Measurements from ENCODE around the gene GCK.

Gene GCK

GRCh38 chr7:44108768-44109750 lies 80.2 kb downstream of the GCK start:
- Histone ChIP-seq H3K27me3 (ENCODE audit: control insufficient read depth in 1 of 2, insufficient read depth in 2 of 2, low read length in 2 of 2) (peaks cover 6 to 20% of the 10 kb centered on the region in 2 donors), H3K9ac (ENCODE audit: low read length) (no peak overlapping the region), H3K4me3 (ENCODE audit: low read depth in 1 of 2, low read length in 2 of 2) (no peak overlapping the region), H3K9me3 (ENCODE audit: low read length) (no peaks in the 10 kb centered on the region), H3K27ac (ENCODE audit: low read depth, low read length) (no peak overlapping the region), H3K36me3 (ENCODE audit: insufficient read depth, low read length) (no peaks in the 10 kb centered on the region), H3K4me1 (ENCODE audit: insufficient read depth, low read length) (no peaks in the 10 kb centered on the region)

GRCh38 chr7:44107961-44108767 lies 81.1 kb downstream of the GCK start:
- Histone ChIP-seq H3K27ac (ENCODE audit: low read depth, low read length) (no peak overlapping the region), H3K36me3 (ENCODE audit: insufficient read depth, low read length) (no peaks in the 10 kb centered on the region), H3K27me3 (ENCODE audit: control insufficient read depth in 1 of 2, insufficient read depth in 2 of 2, low read length in 2 of 2) (peaks cover 6 to 28% of the 10 kb centered on the region in 2 donors), H3K9me3 (ENCODE audit: low read length) (no peaks in the 10 kb centered on the region), H3K4me3 (ENCODE audit: low read depth in 1 of 2, low read length in 2 of 2) (no peak overlapping the region), H3K9ac (ENCODE audit: low read length) (no peak overlapping the region), H3K4me1 (ENCODE audit: insufficient read depth, low read length) (no peaks in the 10 kb centered on the region)

DNA sequence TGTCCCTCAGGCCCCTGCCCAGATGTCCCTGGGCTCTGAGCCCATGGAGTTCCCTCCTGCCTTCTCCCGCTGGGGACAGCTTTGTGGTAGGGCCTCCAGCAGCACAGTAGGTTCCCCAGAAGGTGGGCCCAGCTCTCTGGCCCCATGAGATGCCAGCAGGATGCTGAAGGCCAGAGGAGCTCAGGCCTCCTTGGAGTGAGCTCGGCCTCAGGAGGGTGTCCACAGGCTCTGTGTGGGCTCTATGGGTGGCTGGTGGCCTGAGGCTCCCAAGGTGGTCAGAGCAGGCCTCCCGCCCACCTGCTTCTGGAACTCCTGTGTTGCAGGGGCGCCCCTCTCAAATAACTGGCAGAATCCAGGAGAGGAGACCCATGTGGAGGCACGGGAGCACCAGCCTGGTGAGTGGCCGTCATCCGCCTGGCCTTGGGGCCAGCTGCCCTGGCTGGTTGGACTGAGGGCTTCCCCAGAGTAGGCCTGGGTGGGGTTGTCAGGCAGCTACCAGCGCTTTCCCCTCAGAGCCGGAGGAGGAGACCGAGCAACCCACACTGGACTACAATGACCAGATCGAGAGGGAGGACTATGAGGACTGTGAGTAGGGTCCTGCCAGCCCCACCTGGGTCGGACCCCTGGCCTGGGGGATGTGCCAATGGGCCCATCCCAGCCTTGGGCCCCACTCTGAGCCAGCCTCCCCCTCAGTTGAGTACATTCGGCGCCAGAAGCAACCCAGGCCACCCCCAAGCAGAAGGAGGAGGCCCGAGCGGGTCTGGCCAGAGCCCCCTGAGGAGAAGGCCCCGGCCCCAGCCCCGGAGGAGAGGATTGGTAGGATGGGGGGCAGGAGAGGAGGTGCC lies 81.9 kb downstream of the GCK start:
- Histone ChIP-seq H3K27me3 (ENCODE audit: control insufficient read depth in 1 of 2, insufficient read depth in 2 of 2, low read length in 2 of 2) (peaks cover 6 to 29% of the 10 kb centered on the region in 2 donors), H3K9ac (ENCODE audit: low read length) (no peak overlapping the region), H3K9me3 (ENCODE audit: low read length) (no peaks in the 10 kb centered on the region), H3K4me1 (ENCODE audit: insufficient read depth, low read length) (no peaks in the 10 kb centered on the region), H3K36me3 (ENCODE audit: insufficient read depth, low read length) (no peaks in the 10 kb centered on the region), H3K27ac (ENCODE audit: low read depth, low read length) (no peak overlapping the region), H3K4me3 (ENCODE audit: low read depth in 1 of 2, low read length in 2 of 2) (no peak overlapping the region)

DNA sequence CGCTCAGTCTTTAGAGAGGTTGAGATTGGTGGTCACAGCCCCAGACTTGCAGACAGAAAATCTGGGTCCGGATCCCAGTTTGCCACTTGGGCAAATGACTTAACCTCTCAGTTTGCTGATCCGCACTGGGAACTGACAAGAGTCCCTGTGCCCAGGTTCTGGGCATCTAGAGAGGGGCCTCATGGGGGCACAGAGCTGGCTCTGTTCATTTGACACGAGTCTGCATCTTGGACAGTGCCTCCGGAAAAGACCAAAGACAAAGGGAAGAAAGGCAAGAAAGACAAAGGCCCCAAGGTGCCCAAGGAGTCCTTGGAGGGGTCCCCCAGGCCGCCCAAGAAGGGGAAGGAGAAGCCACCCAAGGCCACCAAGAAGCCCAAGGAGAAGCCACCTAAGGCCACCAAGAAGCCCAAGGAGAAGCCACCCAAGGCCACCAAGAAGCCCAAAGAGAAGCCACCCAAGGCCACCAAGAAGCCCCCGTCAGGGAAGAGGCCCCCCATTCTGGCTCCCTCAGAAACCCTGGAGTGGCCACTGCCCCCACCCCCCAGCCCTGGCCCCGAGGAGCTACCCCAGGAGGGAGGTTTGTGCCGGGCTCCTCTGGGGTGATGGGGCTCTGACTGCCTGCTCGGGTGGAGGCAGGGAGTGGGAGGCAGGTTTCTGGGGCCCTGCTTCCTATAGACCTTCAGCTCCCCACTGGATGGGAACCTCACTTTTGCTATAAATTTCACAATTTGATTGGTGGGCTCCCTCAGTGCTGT lies 82.8 kb downstream of the GCK start:
- no peaks in the 10 kb centered on the region for H3K9me3 ChIP-seq (ENCODE audit: low read length)
- H3K36me3 ChIP-seq (ENCODE audit: insufficient read depth, low read length), result no peaks in the 10 kb centered on the region
- no peaks in the 10 kb centered on the region for H3K4me1 ChIP-seq (ENCODE audit: insufficient read depth, low read length)
- H3K9ac ChIP-seq (ENCODE audit: low read length), result no peak overlapping the region
- H3K4me3 ChIP-seq (ENCODE audit: low read depth in 1 of 2, low read length in 2 of 2), result peak overlapping the region in 1 of 2 donors; percentile 58
- H3K27ac ChIP-seq (ENCODE audit: low read depth, low read length), result no peak overlapping the region
- H3K27me3 ChIP-seq (ENCODE audit: control insufficient read depth in 1 of 2, insufficient read depth in 2 of 2, low read length in 2 of 2), result peaks cover 6 to 29% of the 10 kb centered on the region in 2 donors

DNA sequence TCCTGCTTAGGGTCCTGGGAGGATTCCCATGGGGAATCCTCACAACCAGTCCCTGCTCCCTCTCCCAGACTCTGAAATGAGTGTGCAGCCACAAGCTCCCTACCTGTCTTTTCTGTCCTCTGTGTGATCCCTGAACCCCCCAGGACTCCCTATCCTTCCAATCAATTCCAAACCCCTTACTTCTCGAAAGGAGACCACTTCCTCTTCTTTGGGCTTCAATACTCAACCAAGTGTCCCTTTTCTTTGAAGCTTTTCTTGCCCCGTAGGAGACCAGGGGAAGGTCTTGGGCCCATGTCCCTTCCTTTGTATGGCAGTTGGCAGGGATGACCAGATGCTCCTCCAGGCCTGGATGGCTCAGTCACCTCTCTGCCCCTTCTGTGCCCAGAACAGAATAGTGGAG lies 83.4 kb downstream of the GCK start:
- H3K9ac ChIP-seq (ENCODE audit: low read length), result peak overlapping the region; percentile 24
- H3K9me3 ChIP-seq (ENCODE audit: low read length), result no peaks in the 10 kb centered on the region
- peaks cover 6 to 29% of the 10 kb centered on the region in 2 donors for H3K27me3 ChIP-seq (ENCODE audit: control insufficient read depth in 1 of 2, insufficient read depth in 2 of 2, low read length in 2 of 2)
- peak overlapping the region; percentile 61 for H3K27ac ChIP-seq (ENCODE audit: low read depth, low read length)
- peak overlapping the region; percentile 38 to 58 for H3K4me3 ChIP-seq (ENCODE audit: low read depth in 1 of 2, low read length in 2 of 2)
- no peaks in the 10 kb centered on the region for H3K4me1 ChIP-seq (ENCODE audit: insufficient read depth, low read length)
- H3K36me3 ChIP-seq (ENCODE audit: insufficient read depth, low read length), result no peaks in the 10 kb centered on the region

DNA sequence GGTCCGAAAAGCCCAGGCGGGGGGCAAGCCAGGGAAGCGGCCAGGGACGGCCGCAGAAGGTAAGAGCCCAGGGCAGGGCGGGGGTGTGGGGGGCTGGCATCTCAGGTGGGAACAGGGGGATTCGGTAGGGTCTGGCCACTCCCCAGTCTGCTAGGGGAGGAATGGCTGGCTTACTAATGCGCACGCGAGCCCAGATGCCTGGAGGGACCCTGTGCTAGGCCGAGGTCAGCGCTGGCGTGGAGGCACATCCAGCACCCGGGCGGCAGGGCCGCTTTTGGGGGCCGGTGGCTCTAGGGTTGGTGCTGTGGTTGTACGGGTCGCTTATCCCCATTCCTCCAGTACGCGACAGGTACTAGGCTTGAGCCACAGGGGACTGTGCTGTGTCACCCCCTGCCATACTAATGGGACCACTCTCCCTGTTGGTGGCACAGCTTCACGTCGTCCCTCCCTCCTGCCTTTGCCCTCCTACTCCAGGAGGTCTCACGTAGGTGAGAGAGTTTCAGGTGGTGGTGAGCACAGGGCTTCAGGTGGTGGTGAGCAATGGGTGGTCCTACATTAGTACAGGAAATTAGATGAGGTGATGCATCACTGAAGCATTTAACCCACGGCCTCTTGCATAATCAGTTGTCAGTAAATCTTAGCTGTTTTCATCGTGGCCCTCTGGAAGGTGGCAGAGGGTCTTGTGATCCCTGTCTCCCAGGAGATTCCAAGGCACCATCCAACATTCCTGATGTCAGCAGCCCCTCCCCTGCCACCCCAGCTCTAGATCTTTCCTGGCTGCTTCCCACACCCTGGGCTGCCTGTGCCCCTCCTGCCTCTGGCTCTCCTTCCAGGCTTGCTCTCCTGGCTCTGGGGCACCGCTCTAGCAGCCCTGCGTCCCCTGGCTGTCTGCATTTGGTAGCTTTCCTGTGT lies 84.1 kb downstream of the GCK start:
- Histone ChIP-seq H3K36me3 (ENCODE audit: insufficient read depth, low read length) (no peaks in the 10 kb centered on the region), H3K27ac (ENCODE audit: low read depth, low read length) (peak overlapping the region; percentile 61), H3K27me3 (ENCODE audit: control insufficient read depth in 1 of 2, insufficient read depth in 2 of 2, low read length in 2 of 2) (peaks cover 6 to 29% of the 10 kb centered on the region in 2 donors), H3K9ac (ENCODE audit: low read length) (peak overlapping the region; percentile 27), H3K9me3 (ENCODE audit: low read length) (no peaks in the 10 kb centered on the region), H3K4me3 (ENCODE audit: low read depth in 1 of 2, low read length in 2 of 2) (peak overlapping the region; percentile 58 to 64), H3K4me1 (ENCODE audit: insufficient read depth, low read length) (no peaks in the 10 kb centered on the region)

DNA sequence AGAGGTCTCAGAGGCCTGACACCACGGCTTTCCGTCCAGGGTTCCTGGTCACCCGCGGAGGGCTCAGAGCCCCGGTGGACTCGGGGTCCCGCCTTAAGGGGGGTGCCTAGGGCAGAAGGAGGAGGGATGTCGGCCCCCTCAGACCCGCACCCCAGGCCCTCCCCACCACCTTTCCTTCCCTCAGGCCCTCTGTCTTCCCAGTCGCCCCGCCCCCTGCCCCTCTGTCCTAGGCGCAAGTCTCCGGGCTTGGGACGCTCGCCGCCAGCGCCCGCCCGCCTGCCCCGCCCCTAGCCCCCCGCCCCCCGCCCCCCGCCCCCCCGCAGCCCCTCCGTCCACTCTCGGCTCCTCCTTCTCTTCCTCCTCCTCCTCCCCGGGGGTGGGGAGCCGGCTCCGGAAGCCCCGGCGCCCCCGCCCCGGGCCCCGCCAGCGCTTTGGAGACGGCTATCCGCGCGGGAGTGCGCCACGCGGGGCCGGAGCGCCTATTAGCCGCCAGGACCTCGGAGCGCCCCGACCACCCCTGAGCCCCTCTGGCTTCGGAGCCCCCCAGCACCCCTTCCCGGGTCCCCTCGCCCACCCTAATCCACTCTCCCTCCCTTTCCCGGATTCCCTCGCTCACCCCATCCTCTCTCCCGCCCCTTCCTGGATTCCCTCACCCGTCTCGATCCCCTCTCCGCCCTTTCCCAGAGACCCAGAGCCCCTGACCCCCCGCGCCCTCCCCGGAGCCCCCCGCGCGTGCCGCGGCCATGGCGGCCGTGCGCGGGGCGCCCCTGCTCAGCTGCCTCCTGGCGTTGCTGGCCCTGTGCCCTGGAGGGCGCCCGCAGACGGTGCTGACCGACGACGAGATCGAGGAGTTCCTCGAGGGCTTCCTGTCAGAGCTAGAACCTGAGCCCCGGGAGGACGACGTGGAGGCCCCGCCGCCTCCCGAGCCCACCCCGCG lies 85.0 kb downstream of the GCK start, which contains the start of gene AEBP1:
Gene AEBP1, plus strand, starts transcription at position 423 of the 937 bp plus-strand sequence. Its CDS starts 321 bp downstream, at position 744.
- Histone ChIP-seq H3K27me3 (ENCODE audit: control insufficient read depth in 1 of 2, insufficient read depth in 2 of 2, low read length in 2 of 2) (peaks cover 6 to 29% of the 10 kb centered on the region in 2 donors), H3K4me1 (ENCODE audit: insufficient read depth, low read length) (no peaks in the 10 kb centered on the region), H3K9me3 (ENCODE audit: low read length) (no peaks in the 10 kb centered on the region), H3K9ac (ENCODE audit: low read length) (peak within 1 kb of the TSS; percentile 27), H3K27ac (ENCODE audit: low read depth, low read length) (peak within 1 kb of the TSS; percentile 61), H3K36me3 (ENCODE audit: insufficient read depth, low read length) (no peaks in the 10 kb centered on the region), H3K4me3 (ENCODE audit: low read depth in 1 of 2, low read length in 2 of 2) (peak within 1 kb of the TSS; percentile 58 to 64)

- H3K9ac ChIP-seq (ENCODE audit: low read length), result no peak overlapping the region
- H3K27me3 ChIP-seq (ENCODE audit: control insufficient read depth in 1 of 2, insufficient read depth in 2 of 2, low read length in 2 of 2), result peaks cover 6 to 29% of the 10 kb centered on the region in 2 donors
- no peaks in the 10 kb centered on the region for H3K36me3 ChIP-seq (ENCODE audit: insufficient read depth, low read length)
- no peaks in the 10 kb centered on the region for H3K4me1 ChIP-seq (ENCODE audit: insufficient read depth, low read length)
- H3K27ac ChIP-seq (ENCODE audit: low read depth, low read length), result no peak overlapping the region
- no peaks in the 10 kb centered on the region for H3K9me3 ChIP-seq (ENCODE audit: low read length)
- H3K4me3 ChIP-seq (ENCODE audit: low read depth in 1 of 2, low read length in 2 of 2), result no peak overlapping the region
These were observed 85.7 kb downstream of the GCK start for GRCh38 chr7:44103566-44103922.

GRCh38 chr7:44102846-44103565 lies 86.2 kb downstream of the GCK start:
- no peaks in the 10 kb centered on the region for H3K4me1 ChIP-seq (ENCODE audit: insufficient read depth, low read length)
- peaks cover 6 to 29% of the 10 kb centered on the region in 2 donors for H3K27me3 ChIP-seq (ENCODE audit: control insufficient read depth in 1 of 2, insufficient read depth in 2 of 2, low read length in 2 of 2)
- no peak overlapping the region for H3K4me3 ChIP-seq (ENCODE audit: low read depth in 1 of 2, low read length in 2 of 2)
- H3K9ac ChIP-seq (ENCODE audit: low read length), result no peak overlapping the region
- no peaks in the 10 kb centered on the region for H3K9me3 ChIP-seq (ENCODE audit: low read length)
- H3K36me3 ChIP-seq (ENCODE audit: insufficient read depth, low read length), result no peaks in the 10 kb centered on the region
- no peak overlapping the region for H3K27ac ChIP-seq (ENCODE audit: low read depth, low read length)

All from muscle layer of colon (tissue), 2 donors.